GM12891 (cell line): ENCODE data around the gene SETBP1.

Experiments used
- POLR2A ChIP-seq: IDR thresholded peaks from 2 replicates; pipeline ENCODE4 v1.6.1; 2011; ENCODE audit warnings: low read depth, low read length, control low read depth
- POLR2AphosphoS5 ChIP-seq: IDR thresholded peaks from 2 replicates; pipeline ENCODE4 v1.6.1; 2011; ENCODE audit warnings: low read depth, low read length, control low read depth

GRCh38 chr18:44840058-44840790 lies 159.5 kb downstream of the SETBP1 start:
- no peak for TF ChIP-seq POLR2AphosphoS5
- TF ChIP-seq POLR2A: no peak
